Gastroesophageal sphincter (tissue), 3 donors: Measurements from ENCODE around the gene SRGAP2.
"Not testable (repeated sequence)": the region's sequence is repeated elsewhere in the genome, so short reads cannot be mapped to it uniquely, and the experiment has no call there.

Experiments used
- EP300 ChIP-seq: sonication (generic); formaldehyde crosslinking; IDR thresholded peaks from one replicate; pipeline ENCODE4 v1.6.1; 2017; ENCODE audit warnings: antibody characterized with exemption, mild to moderate bottlenecking
- POLR2A ChIP-seq, 2 donors: fragments of 450-650 bp; IDR thresholded peaks; one replicate each; pipeline ENCODE4 v1.6.1; 2017; ENCODE audit warnings: antibody characterized with exemption in 2 of 2, mild to moderate bottlenecking in 2 of 2, moderate library complexity in 1 of 2
- TF ChIP-seq, protein P1 (sequence below), 4 experiments: fragments of 200-600 bp in 2 of 4; fragments of 450-650 bp in 2 of 4; sonication (generic) in 1 of 4; IDR thresholded peaks; one replicate each; pipeline ENCODE4 v1.5.1; 2017 to 2019; ENCODE audit warnings: antibody characterized with exemption in 4 of 4, mild to moderate bottlenecking in 2 of 4, moderate library complexity in 2 of 4

DNA sequence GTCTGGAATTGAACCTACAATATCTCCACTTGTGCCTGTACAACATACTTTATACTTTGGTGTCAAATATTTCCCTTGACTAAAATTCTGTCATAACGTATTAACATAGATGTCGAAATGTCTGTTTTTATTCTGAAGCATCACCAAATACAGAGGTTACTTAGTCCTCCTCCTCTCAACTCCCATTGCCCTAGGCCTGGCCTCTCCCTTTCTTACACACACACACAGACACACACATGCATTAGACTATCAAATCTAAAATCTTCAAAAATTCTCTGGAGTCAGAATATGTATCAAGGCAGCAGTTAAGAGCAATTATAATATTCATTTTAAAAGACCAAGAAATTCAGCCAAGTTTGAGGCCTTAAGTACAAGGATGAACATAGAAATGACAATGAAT is 8.2 kb upstream of the SRGAP2 start:
- TF ChIP-seq EP300; POLR2A (IDR thresholded peaks at IDR 0.05): not testable (repeated sequence)
- TF ChIP-seq, protein P1, sequence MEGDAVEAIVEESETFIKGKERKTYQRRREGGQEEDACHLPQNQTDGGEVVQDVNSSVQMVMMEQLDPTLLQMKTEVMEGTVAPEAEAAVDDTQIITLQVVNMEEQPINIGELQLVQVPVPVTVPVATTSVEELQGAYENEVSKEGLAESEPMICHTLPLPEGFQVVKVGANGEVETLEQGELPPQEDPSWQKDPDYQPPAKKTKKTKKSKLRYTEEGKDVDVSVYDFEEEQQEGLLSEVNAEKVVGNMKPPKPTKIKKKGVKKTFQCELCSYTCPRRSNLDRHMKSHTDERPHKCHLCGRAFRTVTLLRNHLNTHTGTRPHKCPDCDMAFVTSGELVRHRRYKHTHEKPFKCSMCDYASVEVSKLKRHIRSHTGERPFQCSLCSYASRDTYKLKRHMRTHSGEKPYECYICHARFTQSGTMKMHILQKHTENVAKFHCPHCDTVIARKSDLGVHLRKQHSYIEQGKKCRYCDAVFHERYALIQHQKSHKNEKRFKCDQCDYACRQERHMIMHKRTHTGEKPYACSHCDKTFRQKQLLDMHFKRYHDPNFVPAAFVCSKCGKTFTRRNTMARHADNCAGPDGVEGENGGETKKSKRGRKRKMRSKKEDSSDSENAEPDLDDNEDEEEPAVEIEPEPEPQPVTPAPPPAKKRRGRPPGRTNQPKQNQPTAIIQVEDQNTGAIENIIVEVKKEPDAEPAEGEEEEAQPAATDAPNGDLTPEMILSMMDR (IDR thresholded peaks at IDR 0.05), result not testable (repeated sequence)
